ENCODE measurements around the gene TSPAN5.

TSPAN5 gene

DNA sequence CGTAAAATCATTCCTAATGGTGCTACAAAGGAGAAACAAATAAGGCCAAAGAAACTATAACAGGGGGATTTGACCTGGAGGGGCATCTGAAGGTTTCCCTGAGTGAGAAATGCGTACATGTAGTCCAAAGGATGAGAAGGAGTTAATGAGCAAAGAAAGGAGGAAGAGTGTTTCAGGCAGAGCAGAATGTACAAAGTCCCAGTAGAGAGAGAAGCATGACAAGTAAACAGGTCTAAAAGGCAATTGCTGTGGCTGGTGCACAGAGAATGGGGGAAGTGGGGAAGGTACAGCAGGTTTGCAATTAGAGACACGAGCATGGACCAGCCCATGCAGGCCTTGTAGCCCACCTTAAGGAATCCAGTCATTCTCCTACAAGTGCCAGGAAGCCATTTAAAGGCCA is 145.5 kb downstream of the TSPAN5 start:
- DNase-seq, result no peak

DNA sequence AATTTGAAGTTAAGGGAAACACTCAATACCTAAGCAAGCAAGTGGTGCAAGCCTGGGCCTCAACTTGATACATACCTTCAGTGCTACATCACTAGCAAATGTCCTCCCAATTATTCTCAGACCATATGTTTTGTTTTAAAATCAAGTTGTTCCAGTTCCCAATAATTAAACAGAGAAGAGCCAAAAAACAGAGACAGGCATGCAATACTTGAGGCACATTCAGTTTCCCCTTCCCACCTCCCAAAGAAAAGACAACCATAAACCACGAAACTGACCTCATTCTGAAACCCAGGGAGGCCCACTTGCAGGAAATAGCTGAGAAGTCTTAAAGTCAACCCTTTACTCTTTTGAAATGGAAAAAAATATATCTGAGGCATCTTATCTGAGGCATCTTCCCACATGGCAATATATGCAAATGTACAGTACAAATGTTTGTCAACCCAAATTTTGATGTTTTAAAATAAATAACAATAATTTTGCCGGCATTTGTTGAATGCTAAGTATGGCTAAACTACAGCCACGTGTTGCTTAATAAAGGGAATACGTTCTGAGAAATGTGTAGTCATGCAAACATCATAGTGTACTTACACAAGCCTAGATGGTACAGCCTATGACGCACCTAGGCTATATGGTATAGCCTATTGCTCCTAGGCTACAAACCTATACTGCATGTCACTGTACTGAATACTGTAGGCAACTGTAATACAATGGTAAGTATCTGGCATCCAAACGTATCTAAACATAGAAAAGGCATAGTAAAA is 147.5 kb downstream of the TSPAN5 start:
- DNase-seq, result no peak

DNA sequence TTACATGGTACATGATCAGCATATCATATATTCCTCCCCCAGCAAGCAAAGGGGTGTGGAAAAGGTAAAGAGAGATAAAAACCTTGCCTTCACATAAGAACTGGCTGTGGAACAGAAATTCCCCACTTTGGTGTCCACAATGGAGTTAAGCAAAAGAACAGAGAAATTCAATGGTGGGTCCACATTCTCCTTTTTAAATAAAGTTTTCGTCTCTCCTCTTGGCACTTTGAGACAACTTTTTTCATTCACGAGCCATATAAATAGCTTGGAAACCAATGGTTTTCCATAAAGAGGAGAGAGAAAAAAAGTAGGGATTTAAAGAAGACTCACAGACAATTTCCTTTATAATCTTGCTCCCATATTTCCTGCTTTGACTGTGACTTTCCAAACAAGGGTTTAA is 148.1 kb downstream of the TSPAN5 start:
- DNase-seq, result no peak

DNA sequence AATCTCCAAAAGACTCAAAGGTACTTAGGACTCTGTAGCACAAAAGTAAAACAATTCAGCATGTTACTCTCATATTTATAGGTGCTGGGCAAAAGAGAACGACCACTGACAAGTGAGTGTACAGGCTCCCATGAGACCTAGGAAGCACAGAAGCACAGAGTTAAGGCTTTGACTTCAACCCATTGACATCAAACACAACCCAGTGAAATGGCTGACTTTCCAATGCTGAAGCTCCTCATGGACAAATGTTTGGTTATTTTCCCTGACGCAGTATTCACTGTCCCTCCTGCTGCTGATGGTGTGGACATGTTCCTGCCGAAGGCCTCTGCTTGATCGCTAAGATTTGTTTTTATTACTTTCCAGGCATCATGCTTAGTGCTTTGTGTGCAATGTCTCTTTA is 148.7 kb downstream of the TSPAN5 start:
- no peak for DNase-seq

DNA sequence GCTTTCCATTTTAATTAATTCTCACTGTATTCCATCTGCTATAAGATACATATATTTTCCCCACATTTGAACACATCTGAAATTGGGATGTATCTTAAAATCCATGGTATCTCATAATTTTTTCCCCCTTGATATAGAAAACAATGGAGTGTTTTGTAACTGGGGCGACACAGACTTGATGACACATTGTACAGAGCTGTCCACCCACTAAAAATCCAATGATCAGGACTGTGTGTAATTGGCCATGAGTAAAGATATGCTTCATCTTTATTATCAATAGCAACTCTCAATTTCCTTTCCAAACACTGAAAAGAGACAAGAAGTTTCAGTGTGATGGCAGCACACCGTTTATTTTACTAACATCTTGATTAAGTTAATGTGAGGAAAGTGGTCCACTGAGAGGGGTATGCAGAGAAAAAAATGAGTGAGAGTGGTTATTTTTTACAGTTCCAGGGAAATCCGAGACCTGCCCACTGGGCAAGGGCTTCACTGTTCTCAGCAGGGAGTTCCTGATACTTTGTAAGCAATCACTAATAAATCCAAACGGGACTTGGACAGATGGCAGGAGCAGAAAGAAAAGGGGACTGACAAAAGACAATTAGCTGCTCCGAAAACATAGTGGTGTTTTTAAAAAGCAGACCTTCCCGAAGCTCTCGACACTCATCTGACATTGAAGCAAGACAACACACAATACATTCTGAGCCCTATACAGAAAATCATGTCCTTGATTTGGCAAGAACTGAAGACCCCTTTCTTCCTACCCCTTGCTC is 149.4 kb downstream of the TSPAN5 start:
- no peak for DNase-seq

DNA sequence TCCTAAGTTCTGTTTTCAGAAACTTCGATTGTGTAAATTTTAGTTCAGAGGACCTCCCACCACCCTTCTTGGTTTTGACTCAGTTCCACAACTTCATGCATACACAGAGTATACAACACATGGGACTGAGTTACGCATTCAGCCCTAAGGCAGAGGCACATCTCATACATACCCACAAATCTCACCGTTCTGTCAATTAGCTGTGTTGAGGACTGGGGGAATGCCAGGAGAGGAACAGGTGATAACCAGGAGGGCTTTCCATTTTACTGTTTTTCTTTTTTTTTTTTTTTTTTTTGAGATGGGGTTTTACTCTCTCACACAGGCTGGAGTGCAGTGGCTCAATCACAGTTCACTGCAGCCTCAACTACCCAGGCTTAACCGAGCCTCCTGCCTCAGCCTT is 150.2 kb downstream of the TSPAN5 start:
- DNase-seq, result no peak

DNA sequence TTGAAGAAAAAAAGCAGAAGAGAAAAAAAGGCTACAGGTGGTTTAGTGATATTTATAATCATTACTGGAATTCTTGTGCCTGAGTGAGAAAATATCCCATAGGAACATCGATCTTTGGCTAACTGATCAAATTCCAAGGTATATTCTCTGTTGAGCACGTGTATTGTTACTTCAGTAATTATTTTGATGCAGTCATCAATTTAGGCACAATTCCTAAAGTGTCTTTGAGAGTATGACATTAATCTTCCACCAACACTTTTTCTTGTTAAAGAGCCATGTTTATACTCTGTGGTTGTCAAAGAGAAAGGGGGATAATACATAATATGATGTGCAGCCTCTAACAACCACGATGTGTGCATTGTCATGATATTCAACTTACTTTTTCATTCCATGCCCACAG is 151.1 kb downstream of the TSPAN5 start:
- DNase-seq, result no peak

DNA sequence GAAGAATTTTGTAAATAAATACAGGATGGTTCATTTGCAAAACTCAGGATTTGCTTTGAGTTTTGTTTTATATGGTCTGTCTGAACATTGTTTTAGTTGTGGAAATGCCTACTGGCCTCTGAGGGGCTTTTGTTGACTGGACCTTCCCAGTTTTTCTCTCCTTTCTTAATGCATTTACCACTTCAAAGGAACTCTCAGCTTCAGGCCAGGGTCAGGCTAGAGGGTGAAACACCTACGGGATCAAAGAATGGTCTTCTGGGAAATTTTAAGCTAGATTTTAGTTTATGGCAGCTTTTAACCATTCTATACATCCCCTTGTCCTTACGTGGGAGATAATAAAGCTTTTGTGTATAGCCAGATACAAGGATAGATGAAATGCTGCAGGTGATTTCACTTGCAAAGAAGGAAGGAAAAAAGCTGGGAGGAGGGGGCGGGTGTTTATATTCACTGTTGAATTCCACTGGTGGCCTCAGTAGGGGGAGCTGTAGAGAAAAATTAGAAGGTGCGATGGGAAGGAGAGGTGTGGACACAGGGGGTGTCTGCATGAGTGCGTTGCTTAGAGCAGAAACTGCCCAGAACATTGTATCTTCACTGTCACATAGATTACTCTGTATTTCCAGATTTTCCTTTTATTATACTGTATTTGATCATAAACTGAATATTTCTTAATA is 151.8 kb downstream of the TSPAN5 start:
- DNase-seq, result no peak

DNA sequence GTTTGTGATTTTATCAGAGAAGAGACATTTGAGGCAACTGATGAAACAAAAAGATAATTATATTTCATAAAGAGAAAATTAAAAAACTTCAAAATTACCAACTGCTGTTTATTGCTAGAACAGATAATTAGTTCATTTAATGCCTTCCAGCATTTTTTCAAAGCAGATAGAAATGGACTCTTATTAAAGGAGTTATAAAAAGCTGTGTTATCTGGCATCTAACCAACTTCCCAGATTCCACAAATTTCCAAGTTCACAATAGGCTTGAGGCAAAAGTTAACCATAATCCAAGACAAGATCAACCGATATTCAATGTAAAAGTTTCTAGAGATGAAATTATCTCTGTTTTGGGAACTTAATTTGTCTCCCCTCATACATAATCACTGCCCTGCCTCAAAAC is 152.4 kb downstream of the TSPAN5 start:
- DNase-seq, result no peak

DNA sequence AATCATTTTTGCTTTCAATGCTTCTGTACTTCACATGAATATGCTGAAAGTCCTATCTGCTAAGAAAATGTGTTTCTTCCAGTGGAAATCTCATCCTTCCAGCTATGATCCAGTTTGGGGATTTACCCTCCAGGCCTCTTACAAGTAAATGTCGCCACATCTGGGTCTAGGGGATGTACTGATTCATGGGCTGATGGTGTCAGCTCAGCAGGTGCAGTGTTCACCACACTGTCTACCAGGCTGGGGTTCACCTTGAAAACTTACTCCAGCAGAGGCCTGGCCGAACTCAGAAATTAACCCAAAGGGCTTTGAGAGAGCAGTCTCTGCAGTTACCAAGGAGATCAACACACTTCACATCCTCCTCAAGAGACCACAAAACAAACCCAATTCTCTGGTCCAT is 154.3 kb downstream of the TSPAN5 start:
- DNase-seq, result no peak

DNA sequence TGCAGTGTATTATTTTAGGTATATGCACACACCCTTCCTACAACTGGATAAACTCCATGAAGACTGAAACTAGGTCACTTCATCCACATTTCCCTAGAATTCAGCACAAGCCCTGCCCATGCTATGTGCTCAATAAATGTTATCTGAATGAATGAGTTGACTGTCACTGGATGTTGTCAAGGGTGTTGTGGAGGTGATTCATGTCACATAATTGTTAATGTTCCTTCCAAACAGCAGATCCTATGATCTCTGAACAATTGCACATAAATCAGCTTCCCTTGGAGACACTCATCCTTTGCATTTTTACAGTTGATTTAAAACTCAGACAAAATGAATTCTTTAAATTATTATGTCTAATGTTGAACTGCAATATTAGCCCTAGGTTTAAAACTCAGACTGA is 154.7 kb downstream of the TSPAN5 start:
- no peak for DNase-seq

DNA sequence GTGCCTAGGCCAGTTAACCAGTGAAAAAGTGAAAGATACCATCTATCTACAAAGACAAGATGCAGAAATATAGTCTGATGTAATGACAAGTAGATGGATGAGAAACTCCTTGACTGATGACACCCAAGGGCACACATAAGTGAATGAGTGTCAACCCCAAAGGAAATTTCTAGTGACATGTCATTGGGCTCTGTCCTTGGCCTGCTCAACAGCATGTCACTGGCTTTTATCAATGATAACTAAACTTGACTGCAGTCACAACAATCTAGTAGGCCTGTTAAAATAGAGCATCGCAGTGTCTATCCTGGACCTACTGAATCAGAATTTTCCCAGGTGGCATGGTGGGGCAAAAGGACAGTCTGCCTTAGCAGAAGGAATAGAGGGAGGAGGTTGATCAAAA is 155.8 kb downstream of the TSPAN5 start:
- no peak for DNase-seq

DNA sequence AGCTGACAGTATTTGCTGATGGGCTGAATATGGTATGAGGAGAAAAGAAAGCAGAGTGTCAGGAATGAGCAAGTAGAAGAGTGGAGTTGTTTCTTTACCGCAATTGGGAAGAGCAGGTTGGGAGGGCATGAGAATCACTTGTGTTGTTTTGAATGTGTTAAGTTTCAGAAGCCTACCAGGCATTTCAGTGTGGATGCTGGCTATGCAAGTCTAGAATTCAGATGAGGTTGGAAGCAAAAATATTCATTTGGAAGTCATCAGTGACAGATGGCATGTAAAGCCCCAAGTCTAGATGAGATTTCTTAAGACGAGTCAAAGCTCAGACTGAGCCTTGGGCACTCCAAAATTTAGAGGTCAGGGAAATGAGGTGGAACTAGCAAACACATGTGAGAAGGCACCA is 156.4 kb downstream of the TSPAN5 start:
- DNase-seq, result no peak

DNA sequence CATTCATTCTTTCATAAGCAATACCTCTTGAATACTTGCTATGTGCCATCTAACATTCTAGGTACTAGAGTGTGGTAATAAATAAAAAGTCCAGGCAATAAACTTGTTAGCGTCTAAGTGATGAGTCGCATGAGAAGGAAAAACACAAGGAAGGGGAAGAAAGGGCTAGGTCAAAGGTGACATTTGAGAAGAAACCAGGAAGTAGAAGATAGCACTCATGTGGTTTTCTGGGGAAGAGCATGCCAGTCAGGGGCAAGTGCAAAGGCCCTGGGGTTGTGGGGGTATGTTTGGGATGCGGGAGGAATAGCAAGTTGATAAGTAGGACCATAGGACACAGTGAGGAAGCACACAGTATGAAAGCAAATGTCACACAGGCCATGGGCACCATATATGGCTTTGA is 157.0 kb downstream of the TSPAN5 start:
- no peak for DNase-seq

DNA sequence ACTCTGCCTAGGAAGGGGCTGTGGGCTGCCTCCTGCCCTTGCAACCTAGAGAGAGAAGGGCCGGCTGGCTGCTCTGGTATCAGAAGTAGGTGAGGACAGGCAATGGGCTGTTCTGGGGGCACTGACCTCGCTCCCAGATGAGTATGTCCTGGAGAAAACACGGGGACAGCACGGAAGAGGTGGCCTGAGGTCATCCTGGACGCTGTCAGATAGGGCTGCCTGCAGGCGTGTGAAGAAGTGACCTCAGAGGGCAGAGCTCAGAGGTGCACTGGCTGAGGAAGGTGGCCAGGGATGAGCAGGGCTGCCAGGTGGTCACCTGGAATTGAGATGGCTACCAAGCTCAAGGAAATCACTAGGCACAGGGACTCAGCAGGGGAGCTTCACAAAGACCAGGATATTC is 159.6 kb downstream of the TSPAN5 start:
- no peak for DNase-seq

DNA sequence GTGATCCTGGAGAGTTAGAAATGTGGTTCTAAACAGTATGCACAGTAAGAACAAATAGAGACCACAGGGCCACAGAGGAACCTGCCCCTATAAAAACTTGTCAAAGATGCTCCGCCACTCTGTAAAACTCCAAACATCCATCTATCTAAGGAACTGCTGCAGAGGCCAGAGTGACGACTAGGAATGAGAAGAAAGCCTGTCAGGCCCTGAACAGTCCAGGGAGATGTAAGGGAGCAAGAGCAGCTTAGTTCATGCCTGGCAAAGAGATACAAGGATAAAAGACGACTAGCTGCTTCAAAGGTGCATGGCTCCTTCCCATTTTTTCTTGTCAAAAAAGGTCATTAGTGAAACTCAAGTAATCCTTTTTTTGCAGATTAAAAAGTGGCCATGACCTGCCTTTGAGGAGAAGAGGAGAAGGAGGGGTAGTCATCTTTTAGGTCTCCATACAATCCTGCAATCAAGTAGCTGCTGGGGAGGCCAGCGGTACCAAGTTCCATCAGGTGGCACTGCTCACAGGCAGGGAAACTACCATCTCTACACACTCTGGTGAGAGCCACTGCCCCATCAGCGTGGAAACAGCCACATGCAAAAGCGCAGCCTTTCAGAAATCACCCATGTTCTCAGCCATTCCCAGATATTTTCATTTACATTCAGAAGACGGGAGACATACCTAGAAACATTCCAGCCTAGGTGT is 162.1 kb downstream of the TSPAN5 start:
- DNase-seq, result no peak

DNA sequence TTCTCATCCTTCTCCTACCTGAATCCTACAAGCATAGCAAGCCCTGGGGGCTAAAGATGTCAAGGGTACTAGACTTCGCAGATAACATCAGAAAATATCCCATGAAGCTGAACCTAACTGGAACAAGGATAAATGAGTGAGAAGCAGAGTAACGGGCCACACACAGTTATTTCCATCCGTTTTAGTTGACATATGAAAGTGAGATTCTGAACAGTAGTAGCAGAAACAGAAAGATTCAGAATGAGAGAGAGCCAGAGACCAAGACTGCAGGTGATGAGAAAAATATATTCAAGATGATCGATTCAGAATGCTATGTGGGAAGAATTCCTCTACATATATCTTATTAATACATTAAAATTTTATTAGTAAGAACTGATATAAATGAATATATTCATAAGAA is 165.1 kb downstream of the TSPAN5 start:
- DNase-seq, result no peak

DNA sequence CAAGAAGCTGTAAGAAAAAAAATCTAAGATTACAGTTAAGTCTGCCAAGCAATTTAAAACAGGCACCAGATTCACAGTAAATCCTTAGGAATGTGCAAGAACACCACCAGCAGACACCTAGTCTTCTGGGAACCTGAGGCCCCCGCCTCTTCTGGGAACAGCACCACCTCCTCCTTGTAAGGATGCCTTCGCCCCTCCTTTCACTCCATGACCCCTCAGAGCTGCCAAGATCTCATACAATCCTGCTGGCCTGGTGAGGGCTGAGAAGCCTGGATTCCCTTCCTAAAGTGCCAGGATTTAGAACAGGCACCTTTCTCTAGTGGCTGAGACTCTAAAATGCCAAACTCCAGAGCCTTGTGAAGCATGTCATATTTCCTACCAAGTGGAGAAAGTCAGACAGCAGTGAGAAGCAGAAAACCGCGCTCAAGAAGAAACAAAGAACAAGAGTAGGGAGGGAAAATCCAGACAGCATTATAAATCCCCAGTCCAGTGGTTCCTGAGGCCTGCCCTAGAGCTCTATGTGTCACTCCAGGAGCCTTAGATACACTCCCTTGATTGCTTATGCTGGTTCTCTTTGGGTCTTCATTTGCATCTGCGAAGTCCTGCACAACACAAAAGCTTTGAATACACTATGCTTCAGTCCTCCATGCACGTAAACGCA is 166.4 kb downstream of the TSPAN5 start:
- no peak for DNase-seq

DNA sequence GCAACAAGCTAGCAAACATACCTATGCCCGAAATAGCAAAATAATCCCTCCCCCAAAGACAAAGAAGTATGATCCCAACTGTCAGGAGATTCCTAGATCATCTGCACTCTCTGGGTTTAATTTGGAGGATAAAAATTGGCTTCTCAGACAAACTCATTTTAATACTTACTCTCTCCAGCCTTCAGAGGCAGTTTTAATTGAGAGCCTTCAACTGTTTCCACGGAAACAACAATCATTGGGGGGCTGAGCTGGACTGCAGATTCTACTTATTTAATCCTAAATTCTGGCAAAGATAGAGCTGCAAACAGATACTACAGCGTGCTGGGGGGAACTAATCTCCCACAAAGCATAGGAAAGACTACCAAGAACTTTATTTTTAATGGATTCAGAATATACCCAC is 168.2 kb downstream of the TSPAN5 start:
- DNase-seq, result no peak

DNA sequence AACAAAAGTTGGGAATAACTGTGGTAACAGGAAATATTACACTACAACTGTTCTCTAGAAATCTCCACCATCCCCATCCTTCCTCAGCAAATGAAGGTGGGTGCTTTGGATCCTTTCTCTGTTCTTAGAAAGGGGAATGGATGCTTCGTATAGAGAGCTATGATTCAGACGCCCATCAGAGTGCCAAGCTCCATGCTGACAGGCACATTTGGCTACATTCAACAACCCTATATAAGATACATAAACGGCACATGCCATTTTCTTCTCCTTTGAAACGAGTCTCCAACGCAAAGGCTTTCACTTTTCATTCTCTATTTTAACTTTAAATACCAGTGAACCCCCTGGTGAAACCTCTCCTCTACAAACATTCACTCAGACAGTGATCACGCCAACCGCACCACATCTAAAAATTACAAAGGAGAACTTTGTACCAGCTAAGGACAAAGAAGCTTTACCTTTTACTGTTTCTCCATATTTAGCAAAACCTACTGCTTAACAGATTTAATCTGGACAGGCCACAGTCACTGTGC is 172.5 kb downstream of the TSPAN5 start:
- DNase-seq, result no peak

DNA sequence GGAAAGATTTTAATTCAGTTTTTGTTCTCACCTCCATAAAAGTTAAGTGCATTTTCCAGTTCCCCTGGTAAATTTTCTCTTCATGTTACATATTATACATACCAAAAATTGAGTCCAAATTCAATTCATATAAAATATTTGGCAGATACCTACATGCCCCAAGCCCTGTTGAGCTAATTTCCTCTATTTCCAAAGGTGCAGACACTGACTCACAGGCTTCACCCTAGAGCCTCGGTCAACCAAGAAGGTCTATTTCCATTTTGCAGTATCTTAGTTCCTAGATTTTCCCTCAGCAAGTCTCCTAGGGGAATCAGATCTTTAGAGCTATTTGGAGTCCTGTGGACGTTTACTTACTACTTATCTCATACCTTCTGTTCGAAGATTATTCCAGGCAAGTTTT is 174.4 kb downstream of the TSPAN5 start:
- DNase-seq, result no peak

Measured in NCI-H2171 (cell line).